Cerebellar nuclear complex (tissue), 1 donor: ENCODE measurements around the gene CA7.
A peak's percentile ranks its signal among the peaks of the same experiment; 100 is the strongest.

Experiments used
- DNase-seq, 2 experiments: peaks; one replicate each; lab custom pipeline; 2025; lab: John Stamatoyannopoulos, UW

The CA7 gene

DNA sequence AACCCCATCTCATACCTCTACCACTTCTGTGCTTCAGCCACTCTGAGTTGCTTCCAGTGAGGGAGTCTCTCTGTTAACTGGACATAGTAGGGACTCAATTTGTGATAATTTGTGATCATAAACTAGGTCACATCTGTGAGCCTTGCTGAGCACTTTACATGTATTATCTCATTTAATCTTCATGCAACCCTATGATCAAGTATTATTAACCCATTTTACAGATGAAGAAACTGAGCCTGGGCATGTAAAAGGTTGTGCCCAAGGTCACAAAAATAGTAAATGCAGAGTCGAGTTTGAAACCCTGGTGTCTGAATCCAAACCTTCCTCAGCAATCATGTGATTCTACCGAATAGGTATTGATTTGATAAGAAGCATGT is 54.7 kb downstream of the CA7 start:
- DNase-seq: no peak

- no peak for DNase-seq
These were observed 55.2 kb downstream of the CA7 start for GRCh38 chr16:66899310-66899944.

DNA sequence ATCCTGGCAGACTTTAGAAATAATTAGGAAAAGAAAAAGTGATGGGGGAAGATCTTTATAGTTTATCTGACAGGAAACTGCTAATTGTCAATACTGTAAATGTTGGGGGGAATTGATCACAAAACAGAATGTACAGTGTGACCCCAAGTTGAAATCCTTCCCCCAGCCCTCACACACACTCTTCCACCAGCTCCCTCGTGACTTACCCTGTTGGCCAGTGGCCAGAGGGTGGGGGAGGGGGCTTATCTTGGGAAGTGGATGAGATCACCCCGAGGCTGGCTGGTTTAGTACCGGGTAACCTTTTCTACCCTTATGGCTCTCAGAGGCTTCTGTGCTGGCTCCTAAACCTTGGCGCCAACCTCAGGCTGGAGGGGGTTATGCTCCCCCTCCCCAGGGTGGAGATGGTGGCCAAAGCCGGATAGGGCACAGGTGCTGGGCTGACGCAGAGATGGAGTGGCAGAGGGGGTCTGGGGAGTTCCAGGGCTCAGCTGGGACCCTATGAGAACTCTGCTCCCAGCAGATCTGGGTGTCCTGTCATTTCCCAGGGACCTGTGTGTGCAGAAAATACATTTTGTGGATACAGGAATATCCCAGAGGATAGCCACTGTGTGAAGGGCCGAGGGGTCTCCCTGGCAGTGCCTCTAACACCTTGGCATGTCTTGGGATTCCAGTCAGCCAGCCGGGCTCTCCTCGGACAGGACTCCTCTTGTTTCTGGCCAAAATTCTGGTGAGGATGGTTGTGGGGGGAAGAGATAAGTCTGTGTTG is 55.9 kb downstream of the CA7 start:
- DNase-seq: no peak

DNA sequence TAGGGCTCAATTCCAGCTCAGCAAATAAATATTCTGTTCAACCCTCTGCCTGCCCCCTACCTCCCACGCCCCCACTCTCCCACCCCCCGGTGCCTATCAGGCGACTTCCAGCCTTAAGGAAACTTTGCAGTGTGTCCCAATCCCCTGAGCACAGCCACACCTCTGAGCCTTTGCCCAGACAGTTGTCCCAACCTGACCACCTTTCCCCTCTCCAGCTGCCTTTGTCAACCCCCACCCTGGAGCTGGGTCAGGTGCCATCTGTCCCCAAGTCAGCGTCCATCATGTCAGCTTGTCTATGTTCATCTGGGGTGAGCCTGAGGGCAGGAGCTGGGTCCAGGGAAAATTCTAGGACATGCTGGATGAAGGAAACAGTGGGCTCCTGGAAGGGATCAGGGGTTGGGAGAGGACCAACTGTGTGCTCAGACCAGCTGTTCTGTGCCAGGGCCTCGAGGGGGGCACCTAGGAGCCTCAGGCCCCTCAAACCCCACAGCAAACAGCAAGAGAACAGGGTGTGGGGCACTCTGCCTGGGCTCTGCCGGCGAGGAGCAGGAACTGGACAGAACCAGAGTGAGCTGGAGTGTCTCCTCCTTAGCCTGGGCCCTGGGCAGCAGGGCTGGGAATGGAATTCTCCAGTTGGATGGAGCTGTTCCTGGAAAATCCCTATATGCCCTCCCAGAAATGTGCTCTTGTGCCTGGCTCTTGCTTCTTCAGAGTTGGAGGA is 56.7 kb downstream of the CA7 start:
- peak in 1 of 2 experiments; percentile 31 for DNase-seq

DNA sequence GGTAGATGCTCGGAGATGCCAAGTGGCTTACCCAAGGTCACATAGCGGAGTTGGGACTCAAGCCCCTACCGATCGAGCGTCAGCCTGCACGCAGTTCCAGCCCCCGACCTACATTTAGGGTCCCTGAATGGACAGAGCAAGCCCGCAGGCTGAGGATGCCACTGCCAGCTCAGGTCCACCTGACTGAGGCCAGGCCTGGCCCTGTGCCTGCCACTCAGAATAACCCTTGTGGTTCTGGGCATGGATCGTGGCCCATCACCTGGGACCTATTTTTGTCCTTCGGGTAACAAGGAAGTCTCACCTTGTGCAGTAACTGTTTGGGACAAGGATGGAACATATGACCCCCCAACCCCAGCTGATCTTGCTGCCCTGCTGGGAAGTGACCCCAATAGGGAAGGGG is 57.4 kb downstream of the CA7 start:
- peak in 1 of 2 experiments; percentile 47 for DNase-seq

GRCh38 chr16:66902648-66903543 is 58.7 kb downstream of the CA7 start:
- DNase-seq: no peak
